Measurements from ENCODE around the gene CDIPT. TPM values are rescaled to one million over a fixed set of nuclear protein-coding genes. Genes with fewer than 3 reads are reported as not detected.

The CDIPT gene
- polyA plus RNA-seq, 4 donors, result 90.2 to 134 (median 109) TPM

GRCh38 chr16:29863669-29863984, 601 bp upstream of the CDIPT start:
- DNase-seq (ENCODE audit: low read depth in 4 of 4, low spot score in 2 of 4), result no peak

- DNase-seq (ENCODE audit: low read depth in 4 of 4, low spot score in 2 of 4), result no peak
Observed at GRCh38 chr16:29862383-29862883, 593 bp downstream of the CDIPT start.

GRCh38 chr16:29860218-29860617, 2.8 kb downstream of the CDIPT start:
- no peak for DNase-seq (ENCODE audit: low read depth in 4 of 4, low spot score in 2 of 4)

GRCh38 chr16:29858974-29859373, 4.1 kb downstream of the CDIPT start:
- DNase-seq (ENCODE audit: low read depth in 4 of 4, low spot score in 2 of 4), result no peak

- no peak for DNase-seq (ENCODE audit: low read depth in 4 of 4, low spot score in 2 of 4)
Observed at GRCh38 chr16:29858149-29858849, 4.7 kb downstream of the CDIPT start.

GRCh38 chr16:29857133-29857760, 5.8 kb downstream of the CDIPT start:
- DNase-seq (ENCODE audit: low read depth in 4 of 4, low spot score in 2 of 4), result no peak

- DNase-seq (ENCODE audit: low read depth in 4 of 4, low spot score in 2 of 4), result no peak
Observed at GRCh38 chr16:29854520-29855100, 8.4 kb downstream of the CDIPT start.

GRCh38 chr16:29852654-29853053, 10.4 kb downstream of the CDIPT start:
- DNase-seq (ENCODE audit: low read depth in 4 of 4, low spot score in 2 of 4), result no peak

- no peak for DNase-seq (ENCODE audit: low read depth in 4 of 4, low spot score in 2 of 4)
Observed at GRCh38 chr16:29850998-29851397, 12.0 kb downstream of the CDIPT start.

- no peak for DNase-seq (ENCODE audit: low read depth in 4 of 4, low spot score in 2 of 4)
Observed at GRCh38 chr16:29849505-29849904, 13.5 kb downstream of the CDIPT start.

- DNase-seq (ENCODE audit: low read depth in 4 of 4, low spot score in 2 of 4), result no peak
Observed at GRCh38 chr16:29848420-29849297, 14.4 kb downstream of the CDIPT start.

- DNase-seq (ENCODE audit: low read depth in 4 of 4, low spot score in 2 of 4), result no peak
Observed at GRCh38 chr16:29845656-29846055, 17.4 kb downstream of the CDIPT start.

GRCh38 chr16:29844575-29845331, 18.3 kb downstream of the CDIPT start:
- DNase-seq (ENCODE audit: low read depth in 4 of 4, low spot score in 2 of 4), result no peak

- DNase-seq (ENCODE audit: low read depth in 4 of 4, low spot score in 2 of 4), result no peak
Observed at GRCh38 chr16:29843931-29844330, 19.1 kb downstream of the CDIPT start.

- no peak for DNase-seq (ENCODE audit: low read depth in 4 of 4, low spot score in 2 of 4)
Observed at GRCh38 chr16:29842732-29843346, 20.2 kb downstream of the CDIPT start.

GRCh38 chr16:29841631-29842030, 21.4 kb downstream of the CDIPT start:
- DNase-seq (ENCODE audit: low read depth in 4 of 4, low spot score in 2 of 4), result no peak

GRCh38 chr16:29840240-29840639, 22.8 kb downstream of the CDIPT start:
- no peak for DNase-seq (ENCODE audit: low read depth in 4 of 4, low spot score in 2 of 4)

- DNase-seq (ENCODE audit: low read depth in 4 of 4, low spot score in 2 of 4), result no peak
Observed at GRCh38 chr16:29839822-29840221, 23.2 kb downstream of the CDIPT start.

- DNase-seq (ENCODE audit: low read depth in 4 of 4, low spot score in 2 of 4), result no peak
Observed at GRCh38 chr16:29837841-29838240, 25.2 kb downstream of the CDIPT start.

- no peak for DNase-seq (ENCODE audit: low read depth in 4 of 4, low spot score in 2 of 4)
Observed at GRCh38 chr16:29836623-29837022, 26.4 kb downstream of the CDIPT start.

Data from left renal cortex interstitium (tissue), 4 donors.